Measurements from ENCODE around the gene WEE2. TPM values are rescaled to one million over a fixed set of nuclear protein-coding genes. Genes with fewer than 3 reads are reported as not detected.
"Not testable (repeated sequence)": the region's sequence is repeated elsewhere in the genome, so short reads cannot be mapped to it uniquely, and the experiment has no call there.

Gene WEE2
- total RNA-seq, 1 donor from 2014 or later: 0.33 TPM

DNA sequence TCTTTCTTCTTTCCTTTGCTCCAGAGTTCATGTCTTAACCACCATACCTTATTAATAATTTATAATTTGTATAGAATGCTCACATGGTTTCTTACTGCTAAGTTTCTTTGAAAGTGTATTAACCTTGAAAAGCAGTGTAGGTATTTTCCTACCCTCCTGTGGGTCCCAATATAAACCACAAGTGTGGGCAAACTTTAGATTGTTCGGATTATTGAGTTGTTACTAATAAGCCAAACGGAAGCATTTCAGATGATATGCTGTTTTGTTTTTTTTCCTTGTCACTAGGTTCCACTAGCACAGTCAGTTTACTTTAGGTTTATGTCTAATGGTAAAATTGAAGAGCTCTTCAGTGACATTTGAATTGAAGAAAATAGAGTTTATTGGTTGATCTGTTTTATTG is 40.2 kb downstream of the WEE2 start:
- Mint-ChIP-seq H3K27me3 (ENCODE audit: unreplicated experiment) (peaks cover 4% of the 10 kb centered on the region), H3K27ac (ENCODE audit: unreplicated experiment) (no peak overlapping the region), H3K36me3 (ENCODE audit: low read depth, unreplicated experiment) (peaks cover 57% of the 10 kb centered on the region), H3K9me3 (ENCODE audit: unreplicated experiment) (peaks cover 12% of the 10 kb centered on the region), H3K4me3 (ENCODE audit: unreplicated experiment) (no peak overlapping the region), H3K4me1 (ENCODE audit: unreplicated experiment) (no peaks in the 10 kb centered on the region)
- TF ChIP-seq, protein P1, sequence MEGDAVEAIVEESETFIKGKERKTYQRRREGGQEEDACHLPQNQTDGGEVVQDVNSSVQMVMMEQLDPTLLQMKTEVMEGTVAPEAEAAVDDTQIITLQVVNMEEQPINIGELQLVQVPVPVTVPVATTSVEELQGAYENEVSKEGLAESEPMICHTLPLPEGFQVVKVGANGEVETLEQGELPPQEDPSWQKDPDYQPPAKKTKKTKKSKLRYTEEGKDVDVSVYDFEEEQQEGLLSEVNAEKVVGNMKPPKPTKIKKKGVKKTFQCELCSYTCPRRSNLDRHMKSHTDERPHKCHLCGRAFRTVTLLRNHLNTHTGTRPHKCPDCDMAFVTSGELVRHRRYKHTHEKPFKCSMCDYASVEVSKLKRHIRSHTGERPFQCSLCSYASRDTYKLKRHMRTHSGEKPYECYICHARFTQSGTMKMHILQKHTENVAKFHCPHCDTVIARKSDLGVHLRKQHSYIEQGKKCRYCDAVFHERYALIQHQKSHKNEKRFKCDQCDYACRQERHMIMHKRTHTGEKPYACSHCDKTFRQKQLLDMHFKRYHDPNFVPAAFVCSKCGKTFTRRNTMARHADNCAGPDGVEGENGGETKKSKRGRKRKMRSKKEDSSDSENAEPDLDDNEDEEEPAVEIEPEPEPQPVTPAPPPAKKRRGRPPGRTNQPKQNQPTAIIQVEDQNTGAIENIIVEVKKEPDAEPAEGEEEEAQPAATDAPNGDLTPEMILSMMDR (IDR thresholded peaks at IDR 0.05; ENCODE audit: unreplicated experiment): no peak
- no peak for DNase-seq (ENCODE audit: low spot score)

DNA sequence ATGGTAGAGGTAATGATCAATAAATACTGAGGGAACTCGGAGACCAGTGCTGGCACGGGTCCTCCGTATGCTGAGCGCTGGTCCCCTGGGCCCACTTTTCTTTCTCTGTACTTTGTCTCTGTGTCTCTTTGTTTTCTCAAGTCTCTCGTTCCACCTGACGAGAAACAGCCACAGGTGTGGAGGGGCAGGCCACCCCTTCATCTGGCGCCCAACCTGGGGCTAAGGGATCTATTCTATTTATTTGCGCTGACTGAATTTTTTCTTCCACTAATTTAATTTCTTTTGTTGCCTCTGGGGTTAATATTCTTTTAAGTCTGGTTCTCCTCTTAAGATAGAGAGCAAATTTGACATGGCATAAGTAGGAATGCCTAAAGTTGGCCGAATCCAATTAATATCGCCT is 43.8 kb downstream of the WEE2 start:
- DNase-seq (ENCODE audit: low spot score); H3K4me1 Mint-ChIP-seq (ENCODE audit: unreplicated experiment); H3K27ac Mint-ChIP-seq (ENCODE audit: unreplicated experiment); H3K27me3 Mint-ChIP-seq (ENCODE audit: unreplicated experiment): not testable (repeated sequence)
- H3K36me3 Mint-ChIP-seq (ENCODE audit: low read depth, unreplicated experiment): peaks cover 71% of the 10 kb centered on the region
- peaks cover 12% of the 10 kb centered on the region for H3K9me3 Mint-ChIP-seq (ENCODE audit: unreplicated experiment)
- H3K4me3 Mint-ChIP-seq (ENCODE audit: unreplicated experiment): peak overlapping the region; percentile 87

DNA sequence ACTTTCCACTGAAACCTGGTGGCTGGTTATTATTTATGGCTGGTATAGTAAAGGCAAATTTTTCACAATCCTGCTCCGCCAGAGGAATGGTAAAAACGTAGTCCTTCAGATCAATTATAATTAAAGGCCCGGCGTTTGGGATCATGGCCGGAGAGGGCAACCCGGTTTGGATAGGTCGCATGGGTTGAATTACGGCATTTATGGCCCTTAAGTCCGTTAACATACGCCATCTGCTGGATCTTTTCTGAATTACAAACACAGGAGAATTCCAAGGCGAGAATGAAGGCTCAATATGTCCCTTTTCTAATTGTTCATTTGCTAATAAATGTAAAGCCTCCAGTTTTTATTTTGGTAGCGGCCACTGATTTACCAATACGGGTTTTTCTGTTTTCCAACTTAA is 44.5 kb downstream of the WEE2 start:
- Mint-ChIP-seq H3K27ac (ENCODE audit: unreplicated experiment) (no peak overlapping the region), H3K36me3 (ENCODE audit: low read depth, unreplicated experiment) (peaks cover 78% of the 10 kb centered on the region), H3K4me1 (ENCODE audit: unreplicated experiment) (no peaks in the 10 kb centered on the region), H3K9me3 (ENCODE audit: unreplicated experiment) (peaks cover 12% of the 10 kb centered on the region), H3K27me3 (ENCODE audit: unreplicated experiment) (peaks cover 6% of the 10 kb centered on the region), H3K4me3 (ENCODE audit: unreplicated experiment) (peak overlapping the region; percentile 77)
- DNase-seq (ENCODE audit: low spot score): no peak
- TF ChIP-seq, protein P1 (IDR thresholded peaks at IDR 0.05; ENCODE audit: unreplicated experiment): peak; percentile 65

- DNase-seq (ENCODE audit: low spot score): peak; percentile 35
- no peak overlapping the region for H3K4me3 Mint-ChIP-seq (ENCODE audit: unreplicated experiment)
- peaks cover 6% of the 10 kb centered on the region for H3K27me3 Mint-ChIP-seq (ENCODE audit: unreplicated experiment)
- TF ChIP-seq, protein P1 (IDR thresholded peaks at IDR 0.05; ENCODE audit: unreplicated experiment): peak; percentile 83
- peaks cover 83% of the 10 kb centered on the region for H3K36me3 Mint-ChIP-seq (ENCODE audit: low read depth, unreplicated experiment)
- no peaks in the 10 kb centered on the region for H3K4me1 Mint-ChIP-seq (ENCODE audit: unreplicated experiment)
- H3K27ac Mint-ChIP-seq (ENCODE audit: unreplicated experiment): no peak overlapping the region
- H3K9me3 Mint-ChIP-seq (ENCODE audit: unreplicated experiment): peaks cover 12% of the 10 kb centered on the region
Measured at GRCh38 chr7:141754939-141755338, 46.8 kb downstream of the WEE2 start.

DNA sequence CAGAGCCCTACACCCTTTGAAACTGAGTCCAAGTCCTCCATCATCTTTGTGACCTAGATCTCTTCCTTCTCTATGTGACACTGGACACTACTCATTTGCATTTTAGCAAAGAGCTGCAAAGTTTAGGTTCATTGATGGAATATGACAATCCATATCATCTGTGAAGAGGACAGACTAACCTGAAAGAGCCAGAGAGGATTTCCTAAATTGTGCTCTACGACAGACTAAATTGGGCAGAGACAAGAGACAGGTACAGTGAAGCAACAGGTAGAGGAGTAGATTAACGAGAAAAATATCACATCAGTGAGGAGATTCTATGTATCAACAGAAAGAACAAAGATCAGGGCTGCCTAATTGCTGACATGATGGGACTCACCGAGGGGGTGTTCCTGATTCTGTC is 55.6 kb downstream of the WEE2 start, which contains the start of gene TAS2R3:
TSS of gene TAS2R3 (plus strand) at position 301 of the 400 bp plus-strand sequence. CDS start at position 363, 62 bp downstream.
- Mint-ChIP-seq H3K27me3 (ENCODE audit: unreplicated experiment) (peaks cover 3% of the 10 kb centered on the region), H3K4me3 (ENCODE audit: unreplicated experiment) (no peak within 1 kb of the TSS), H3K36me3 (ENCODE audit: low read depth, unreplicated experiment) (peaks cover 15% of the 10 kb centered on the region), H3K9me3 (ENCODE audit: unreplicated experiment) (no peaks in the 10 kb centered on the region), H3K4me1 (ENCODE audit: unreplicated experiment) (no peaks in the 10 kb centered on the region), H3K27ac (ENCODE audit: unreplicated experiment) (no peak within 1 kb of the TSS)
- TF ChIP-seq, protein P1 (IDR thresholded peaks at IDR 0.05; ENCODE audit: unreplicated experiment): no peak
- DNase-seq (ENCODE audit: low spot score): no peak

- peaks cover 28% of the 10 kb centered on the region for H3K36me3 Mint-ChIP-seq (ENCODE audit: low read depth, unreplicated experiment)
- not testable (repeated sequence) for H3K27ac Mint-ChIP-seq (ENCODE audit: unreplicated experiment); DNase-seq (ENCODE audit: low spot score); H3K9me3 Mint-ChIP-seq (ENCODE audit: unreplicated experiment); H3K27me3 Mint-ChIP-seq (ENCODE audit: unreplicated experiment); H3K4me3 Mint-ChIP-seq (ENCODE audit: unreplicated experiment); H3K4me1 Mint-ChIP-seq (ENCODE audit: unreplicated experiment)
Measured at GRCh38 chr7:141770083-141770583, 62.0 kb downstream of the WEE2 start.

Data from endothelial cell (in vitro differentiated cells).